Fibroblast of the aortic adventitia (primary cell): ENCODE results near the gene SRPK2. TPM values are rescaled to one million over a fixed set of nuclear protein-coding genes. Genes with fewer than 3 reads are reported as not detected.

Source experiments
- DNase-seq: peaks from one replicate; pipeline ENCODE4 v3.0.0-alpha.2; 2010; ENCODE audit warnings: low read depth
- H3K4me3 ChIP-seq: 2 replicates; pipeline ENCODE4 v1.5.1; 2011; ENCODE audit warnings: low read depth, mild to moderate bottlenecking, control low read depth, low read length, moderate library complexity
- CTCF ChIP-seq: IDR thresholded peaks from 2 replicates; pipeline ENCODE4 v1.5.1; 2011; ENCODE audit warnings: mild to moderate bottlenecking, low read length, control low read depth, inconsistent platforms; ENCODE audit not compliant: insufficient read depth
- total RNA-seq: library from RNA; depleted of rRNA; stranded (reverse); fragments of >200 nt; gene quantifications from 2 replicates; pipeline ENCODE4 v1.2.3, GENCODE V29; 2012; ENCODE audit warnings: low replicate concordance

The SRPK2 gene
- total RNA-seq, 1 donor, result 50.8 TPM

- no peak overlapping the region for H3K4me3 ChIP-seq
- no peak for TF ChIP-seq CTCF
- no peak for DNase-seq
Measured at GRCh38 chr7:105131890-105132289, 256.8 kb downstream of the SRPK2 start.

- DNase-seq, result peak; percentile 26
- TF ChIP-seq CTCF, result no peak
- H3K4me3 ChIP-seq, result no peak overlapping the region
Measured at GRCh38 chr7:105131033-105131656, 257.6 kb downstream of the SRPK2 start.

GRCh38 chr7:105130580-105130979, 258.1 kb downstream of the SRPK2 start:
- no peak overlapping the region for H3K4me3 ChIP-seq
- no peak for TF ChIP-seq CTCF
- no peak for DNase-seq

- no peak for TF ChIP-seq CTCF
- no peak for DNase-seq
- H3K4me3 ChIP-seq, result no peak overlapping the region
Measured at GRCh38 chr7:105130048-105130447, 258.7 kb downstream of the SRPK2 start.

- TF ChIP-seq CTCF, result no peak
- no peak overlapping the region for H3K4me3 ChIP-seq
- DNase-seq, result no peak
Measured at GRCh38 chr7:105127179-105127578, 261.5 kb downstream of the SRPK2 start.

GRCh38 chr7:105126436-105126975, 262.2 kb downstream of the SRPK2 start:
- TF ChIP-seq CTCF, result no peak
- DNase-seq, result no peak
- no peak overlapping the region for H3K4me3 ChIP-seq

- no peak for TF ChIP-seq CTCF
- no peak overlapping the region for H3K4me3 ChIP-seq
- no peak for DNase-seq
Measured at GRCh38 chr7:105125745-105126144, 263.0 kb downstream of the SRPK2 start.
